OCI-LY7 (cell line): Measurements from ENCODE around the gene ZSCAN10. TPM values are rescaled to one million over a fixed set of nuclear protein-coding genes. Genes with fewer than 3 reads are reported as not detected.
"Not testable (repeated sequence)": the region's sequence is repeated elsewhere in the genome, so short reads cannot be mapped to it uniquely, and the experiment has no call there.

Experiments
- BruUV-seq: library from RNA; stranded (reverse); fragments of 400-500 nt; replicated peaks from 2 replicates; lab custom pipeline; 2021; lab: Mats Ljungman, UMichigan
- CTCF ChIA-PET: fragments of 300-600 bp; sonication (Branson Sonifier 250); formaldehyde crosslinking; loops from one replicate; lab custom pipeline; 2022; ENCODE audit warnings: antibody characterized with exemption; ENCODE audit not compliant: unreplicated experiment; lab: Charles Lee
- POLR2A ChIA-PET: fragments of 300-600 bp; sonication (Branson Sonifier 250); formaldehyde crosslinking; loops from one replicate; lab custom pipeline; 2022; ENCODE audit warnings: antibody characterized with exemption; lab: Charles Lee
- DNase-seq: peaks from one replicate; pipeline ENCODE4 v3.0.0-alpha.2; 2015; ENCODE audit warnings: low spot score
- H2AFZ ChIP-seq: fragments of 200-600 bp; sonication (generic), shearing (Covaris generic); 2 replicates; pipeline ENCODE4 v1.6.1; 2014; ENCODE audit warnings: mild to moderate bottlenecking, antibody characterized with exemption, low read length, moderate library complexity
- H3K27ac ChIP-seq: fragments of 200-600 bp; sonication (generic); 2 replicates; pipeline ENCODE4 v1.5.1; 2014; ENCODE audit warnings: mixed run types, low read depth, mild to moderate bottlenecking, moderate library complexity, low read length, inconsistent platforms; ENCODE audit not compliant: poor library complexity, severe bottlenecking
- H3K36me3 ChIP-seq: fragments of 200-600 bp; sonication (generic); 2 replicates; pipeline ENCODE4 v1.6.1; 2014; ENCODE audit warnings: mild to moderate bottlenecking, antibody characterized with exemption, low read length, moderate library complexity, mixed read lengths; ENCODE audit not compliant: insufficient read depth
- H3K4me1 ChIP-seq: fragments of 200-600 bp; sonication (generic); 2 replicates; pipeline ENCODE4 v1.5.1; 2014; ENCODE audit warnings: mild to moderate bottlenecking, low read length; ENCODE audit not compliant: insufficient read depth, poor library complexity, severe bottlenecking
- H3K4me2 ChIP-seq: fragments of 200-600 bp; sonication (generic); 2 replicates; pipeline ENCODE4 v1.6.1; 2014; ENCODE audit warnings: mild to moderate bottlenecking, low read length
- H3K4me3 ChIP-seq: fragments of 200-600 bp; sonication (generic); 2 replicates; pipeline ENCODE4 v1.5.1; 2014; ENCODE audit warnings: mild to moderate bottlenecking, low read depth, low read length; ENCODE audit not compliant: poor library complexity, severe bottlenecking
- H3K79me2 ChIP-seq: fragments of 200-600 bp; sonication (generic); 2 replicates; pipeline ENCODE4 v1.6.1; 2016; ENCODE audit warnings: low read depth, mild to moderate bottlenecking, low read length, moderate library complexity, mixed read lengths; ENCODE audit not compliant: insufficient read depth
- H3K9me2 ChIP-seq: fragments of 200-600 bp; sonication (generic); 2 replicates; pipeline ENCODE4 v1.6.1; 2016; ENCODE audit warnings: mild to moderate bottlenecking, low read length, mixed read lengths; ENCODE audit not compliant: insufficient read depth
- H3K9me3 ChIP-seq: fragments of 200-600 bp; sonication (generic); 2 replicates; pipeline ENCODE4 v1.6.1; 2014; ENCODE audit warnings: mild to moderate bottlenecking, mixed run types, low read length, mixed read lengths
- H4K20me1 ChIP-seq: fragments of 200-600 bp; sonication (generic); 2 replicates; pipeline ENCODE4 v1.6.1; 2014; ENCODE audit warnings: mild to moderate bottlenecking, antibody characterized with exemption, low read length, moderate library complexity, mixed read lengths; ENCODE audit not compliant: insufficient read depth
- EZH2phosphoT487 ChIP-seq: fragments of 200-600 bp; sonication (generic); IDR thresholded peaks from 2 replicates; pipeline ENCODE4 v1.6.1; 2018; ENCODE audit warnings: low read depth, borderline replicate concordance, mild to moderate bottlenecking, mixed run types, antibody characterized with exemption, low read length, moderate library complexity, mixed read lengths
- intact Hi-C: fragments of 100-400 bp; cut with micrococcal nuclease; formaldehyde crosslinking; loops from one replicate; pipeline ENCODE4 v1.10.0; 2022; ENCODE audit not compliant: unreplicated experiment
- total RNA-seq, 2 experiments: library from RNA; depleted of rRNA in 1 of 2; stranded (reverse); fragments of >200 nt in 1 of 2; shearing (Covaris generic) in 1 of 2; gene quantifications; 2 replicates each; pipeline ENCODE4 v1.2.3, GENCODE V29; 2014 to 2022
- TF ChIP-seq, protein P1 (sequence below): fragments of 200-600 bp; sonication (generic); conservative IDR thresholded peaks from 2 replicates; pipeline ENCODE4 v1.5.1; 2014; ENCODE audit warnings: mild to moderate bottlenecking, antibody characterized with exemption, low read length, moderate library complexity, mixed read lengths

ZSCAN10 gene
- total RNA-seq, 2 experiments from 2014 or later = 0.09 to 0.49 TPM

DNA sequence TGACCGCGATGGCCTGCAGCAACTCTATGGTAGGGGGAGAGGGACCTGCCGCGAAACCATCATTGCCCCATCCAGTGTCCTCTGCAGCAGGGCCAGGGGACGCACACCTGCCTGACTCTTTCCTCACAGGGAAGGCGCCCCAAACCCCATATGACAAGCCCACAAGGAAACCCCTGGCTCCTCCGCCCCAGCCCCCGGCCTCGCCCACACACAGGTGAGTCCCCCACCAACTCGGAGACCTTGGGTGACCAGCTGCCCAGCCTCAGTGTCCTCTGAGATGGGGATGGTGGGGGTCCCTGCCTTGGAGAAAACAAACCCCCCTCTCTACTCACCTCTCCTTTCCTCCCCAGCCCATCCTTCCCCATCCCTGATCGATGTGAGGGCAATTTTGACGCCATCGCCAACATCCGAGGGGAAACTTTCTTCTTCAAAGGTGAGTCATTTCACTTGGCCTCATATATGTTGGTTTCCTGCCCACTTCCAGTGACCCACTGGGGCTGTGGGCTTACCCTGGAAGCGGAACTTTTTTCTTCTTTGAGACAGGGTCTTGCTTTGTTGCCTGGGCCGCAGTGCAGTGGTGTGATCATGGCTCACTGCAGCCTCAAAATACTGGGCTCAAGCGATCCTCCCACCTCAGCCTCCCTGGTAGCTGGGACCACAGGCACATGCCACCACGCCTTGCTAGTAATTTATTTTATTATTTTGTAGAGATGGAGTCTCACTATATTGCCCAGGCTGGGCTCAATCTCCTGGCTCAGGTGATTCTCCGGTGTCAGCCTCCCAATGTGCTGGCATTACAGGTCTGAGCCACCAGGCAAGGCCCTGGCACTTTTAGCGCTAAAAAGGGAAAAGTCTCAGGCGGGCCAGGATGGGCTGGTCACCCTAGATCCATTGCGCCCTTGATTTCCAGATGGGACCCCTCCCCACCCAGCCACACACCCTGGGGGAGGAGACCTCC lies 41.6 kb downstream of the ZSCAN10 start:
- Histone ChIP-seq H4K20me1 (no peaks in the 10 kb centered on the region), H3K36me3 (no peaks in the 10 kb centered on the region), H3K4me3 (peak overlapping the region; percentile 76), H3K9me3 (no peaks in the 10 kb centered on the region), H3K79me2 (no peaks in the 10 kb centered on the region), H3K4me1 (peaks cover 31% of the 10 kb centered on the region), H3K4me2 (peak overlapping the region; percentile 75), H3K27ac (no peak overlapping the region), H3K9me2 (no peaks in the 10 kb centered on the region), H2AFZ (no peak overlapping the region)
- ChIA-PET CTCF (interaction anchor here (1.9 kb wide), 1 partner anchor 29 kb away, joined by 12 read pairs; no protein-coding TSS in a partner anchor), POLR2A (no interaction called here)
- intact Hi-C loops = loop anchor here (1.0 to 2.0 kb wide), 3 partner anchors 43 to 109 kb away; no protein-coding TSS in a partner anchor
- no TSS peak for BruUV-seq
- no peak for DNase-seq
- TF ChIP-seq, protein P1, sequence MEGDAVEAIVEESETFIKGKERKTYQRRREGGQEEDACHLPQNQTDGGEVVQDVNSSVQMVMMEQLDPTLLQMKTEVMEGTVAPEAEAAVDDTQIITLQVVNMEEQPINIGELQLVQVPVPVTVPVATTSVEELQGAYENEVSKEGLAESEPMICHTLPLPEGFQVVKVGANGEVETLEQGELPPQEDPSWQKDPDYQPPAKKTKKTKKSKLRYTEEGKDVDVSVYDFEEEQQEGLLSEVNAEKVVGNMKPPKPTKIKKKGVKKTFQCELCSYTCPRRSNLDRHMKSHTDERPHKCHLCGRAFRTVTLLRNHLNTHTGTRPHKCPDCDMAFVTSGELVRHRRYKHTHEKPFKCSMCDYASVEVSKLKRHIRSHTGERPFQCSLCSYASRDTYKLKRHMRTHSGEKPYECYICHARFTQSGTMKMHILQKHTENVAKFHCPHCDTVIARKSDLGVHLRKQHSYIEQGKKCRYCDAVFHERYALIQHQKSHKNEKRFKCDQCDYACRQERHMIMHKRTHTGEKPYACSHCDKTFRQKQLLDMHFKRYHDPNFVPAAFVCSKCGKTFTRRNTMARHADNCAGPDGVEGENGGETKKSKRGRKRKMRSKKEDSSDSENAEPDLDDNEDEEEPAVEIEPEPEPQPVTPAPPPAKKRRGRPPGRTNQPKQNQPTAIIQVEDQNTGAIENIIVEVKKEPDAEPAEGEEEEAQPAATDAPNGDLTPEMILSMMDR = no peak
- no peak for TF ChIP-seq EZH2phosphoT487

DNA sequence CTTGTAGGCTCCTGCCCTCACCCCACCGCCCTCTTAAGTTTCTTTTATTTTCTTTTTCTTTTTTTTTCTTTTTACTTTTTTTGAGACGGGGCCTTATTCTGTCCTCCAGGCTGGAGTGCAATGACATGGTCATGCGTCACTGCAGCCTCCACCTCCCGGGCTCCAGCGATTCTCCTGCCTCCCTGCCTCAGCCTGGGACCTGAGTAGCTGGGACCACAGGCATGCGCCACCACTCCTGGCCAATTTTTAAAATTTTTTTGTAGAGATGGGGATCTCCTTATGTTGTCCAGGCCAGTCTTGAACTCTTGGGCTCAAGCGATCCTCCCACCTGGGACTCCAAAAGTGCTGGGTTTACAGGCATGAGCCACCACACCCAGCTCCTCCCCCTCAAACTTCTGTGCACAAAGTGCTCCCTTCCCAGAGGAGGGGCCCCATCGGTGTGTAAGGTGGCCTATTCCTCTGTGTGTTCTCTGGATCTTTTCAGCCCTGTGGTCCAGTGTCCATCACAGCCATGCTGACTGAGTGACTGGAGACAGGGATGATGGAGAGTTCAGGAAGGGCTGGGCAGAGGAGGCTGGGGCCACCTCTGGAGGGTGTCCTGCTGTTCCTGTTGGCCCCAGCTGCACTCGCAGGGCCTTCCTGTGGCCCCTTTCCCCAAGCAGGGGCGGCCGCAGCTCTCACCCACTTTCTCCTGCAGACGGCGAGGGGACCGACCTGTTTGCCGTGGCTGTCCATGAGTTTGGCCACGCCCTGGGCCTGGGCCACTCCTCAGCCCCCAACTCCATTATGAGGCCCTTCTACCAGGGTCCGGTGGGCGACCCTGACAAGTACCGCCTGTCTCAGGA lies 42.5 kb downstream of the ZSCAN10 start:
- H3K4me2 ChIP-seq = no peak overlapping the region
- H2AFZ ChIP-seq = no peak overlapping the region
- DNase-seq = no peak
- intact Hi-C loops = no loop called here
- H3K9me3 ChIP-seq = no peaks in the 10 kb centered on the region
- no peaks in the 10 kb centered on the region for H3K36me3 ChIP-seq
- BruUV-seq = no TSS peak
- ChIA-PET POLR2A (interaction anchor here (0.5 to 0.8 kb wide), 2 partner anchors 10 to 44 kb away, joined by 3 to 4 read pairs; no protein-coding TSS in a partner anchor), CTCF (no interaction called here)
- no peak overlapping the region for H3K4me3 ChIP-seq
- H3K79me2 ChIP-seq = no peaks in the 10 kb centered on the region
- no peak overlapping the region for H3K27ac ChIP-seq
- H3K9me2 ChIP-seq = no peaks in the 10 kb centered on the region
- no peaks in the 10 kb centered on the region for H4K20me1 ChIP-seq
- H3K4me1 ChIP-seq = peaks cover 31% of the 10 kb centered on the region
- TF ChIP-seq, protein P1 = no peak
- TF ChIP-seq EZH2phosphoT487 = no peak

DNA sequence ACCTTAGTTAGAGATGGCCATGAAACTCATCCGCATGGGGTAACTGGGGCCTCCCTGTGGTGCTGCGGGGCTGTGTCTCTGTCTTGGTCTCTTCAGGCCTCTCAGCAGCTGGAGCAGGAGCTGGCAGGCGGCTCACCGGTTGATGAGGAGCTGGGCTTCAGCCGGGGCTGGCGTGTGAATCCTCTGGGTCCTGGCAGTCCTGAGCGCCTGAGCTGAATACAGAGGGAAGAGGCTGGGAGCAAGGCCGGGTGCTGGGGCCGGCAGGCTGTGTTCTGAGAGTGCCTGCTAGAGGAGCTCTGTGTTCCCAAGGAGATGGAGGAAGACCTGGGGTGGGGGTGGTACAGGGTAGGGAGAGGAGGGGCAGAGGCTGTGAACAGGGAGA lies 43.4 kb downstream of the ZSCAN10 start:
- POLR2A ChIA-PET, CTCF ChIA-PET, H3K9me3 ChIP-seq, DNase-seq, H2AFZ ChIP-seq, intact Hi-C loops, H3K36me3 ChIP-seq, BruUV-seq, H3K4me3 ChIP-seq, H3K9me2 ChIP-seq, H3K79me2 ChIP-seq, H4K20me1 ChIP-seq: not testable (repeated sequence)
- peaks cover 39% of the 10 kb centered on the region for H3K4me1 ChIP-seq
- peak overlapping the region; percentile 64 for H3K4me2 ChIP-seq
- peak overlapping the region; percentile 50 for H3K27ac ChIP-seq
